ENCODE results near the gene ARRB1. TPM values are rescaled to one million over a fixed set of nuclear protein-coding genes. Genes with fewer than 3 reads are reported as not detected.
A peak's percentile ranks its signal among the peaks of the same experiment; 100 is the strongest.

The ARRB1 gene
- total and polyA plus RNA-seq, 2 of the 13 experiments (the other 11 are each of a cell fraction or from before 2014, with no cell fraction given), result 22.5 to 35.7 TPM

DNA sequence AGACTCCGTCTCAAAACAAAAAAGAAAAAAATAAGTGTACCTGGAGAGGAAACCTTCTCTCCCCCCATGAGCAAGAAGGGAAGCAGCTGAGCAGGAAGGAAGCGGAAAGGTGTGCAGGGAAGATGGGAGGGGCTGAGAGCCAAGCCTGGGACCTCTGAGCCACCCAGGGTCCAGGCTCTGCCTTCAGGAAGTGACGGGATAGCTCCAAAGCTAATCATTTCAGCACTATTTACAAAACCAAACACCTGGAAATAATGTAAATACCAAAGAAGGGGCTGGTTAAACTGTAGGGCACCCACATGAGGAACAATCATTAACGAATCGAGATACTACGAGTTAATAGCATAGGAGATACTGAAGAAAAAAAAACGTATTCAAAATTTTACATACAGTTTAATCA is 27.9 kb downstream of the ARRB1 start (continued):
- TF ChIP-seq, protein P1, sequence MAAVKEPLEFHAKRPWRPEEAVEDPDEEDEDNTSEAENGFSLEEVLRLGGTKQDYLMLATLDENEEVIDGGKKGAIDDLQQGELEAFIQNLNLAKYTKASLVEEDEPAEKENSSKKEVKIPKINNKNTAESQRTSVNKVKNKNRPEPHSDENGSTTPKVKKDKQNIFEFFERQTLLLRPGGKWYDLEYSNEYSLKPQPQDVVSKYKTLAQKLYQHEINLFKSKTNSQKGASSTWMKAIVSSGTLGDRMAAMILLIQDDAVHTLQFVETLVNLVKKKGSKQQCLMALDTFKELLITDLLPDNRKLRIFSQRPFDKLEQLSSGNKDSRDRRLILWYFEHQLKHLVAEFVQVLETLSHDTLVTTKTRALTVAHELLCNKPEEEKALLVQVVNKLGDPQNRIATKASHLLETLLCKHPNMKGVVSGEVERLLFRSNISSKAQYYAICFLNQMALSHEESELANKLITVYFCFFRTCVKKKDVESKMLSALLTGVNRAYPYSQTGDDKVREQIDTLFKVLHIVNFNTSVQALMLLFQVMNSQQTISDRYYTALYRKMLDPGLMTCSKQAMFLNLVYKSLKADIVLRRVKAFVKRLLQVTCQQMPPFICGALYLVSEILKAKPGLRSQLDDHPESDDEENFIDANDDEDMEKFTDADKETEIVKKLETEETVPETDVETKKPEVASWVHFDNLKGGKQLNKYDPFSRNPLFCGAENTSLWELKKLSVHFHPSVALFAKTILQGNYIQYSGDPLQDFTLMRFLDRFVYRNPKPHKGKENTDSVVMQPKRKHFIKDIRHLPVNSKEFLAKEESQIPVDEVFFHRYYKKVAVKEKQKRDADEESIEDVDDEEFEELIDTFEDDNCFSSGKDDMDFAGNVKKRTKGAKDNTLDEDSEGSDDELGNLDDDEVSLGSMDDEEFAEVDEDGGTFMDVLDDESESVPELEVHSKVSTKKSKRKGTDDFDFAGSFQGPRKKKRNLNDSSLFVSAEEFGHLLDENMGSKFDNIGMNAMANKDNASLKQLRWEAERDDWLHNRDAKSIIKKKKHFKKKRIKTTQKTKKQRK (IDR thresholded peaks at IDR 0.05; ENCODE audit: low read length), result no peak
- TF ChIP-seq, protein P2, sequence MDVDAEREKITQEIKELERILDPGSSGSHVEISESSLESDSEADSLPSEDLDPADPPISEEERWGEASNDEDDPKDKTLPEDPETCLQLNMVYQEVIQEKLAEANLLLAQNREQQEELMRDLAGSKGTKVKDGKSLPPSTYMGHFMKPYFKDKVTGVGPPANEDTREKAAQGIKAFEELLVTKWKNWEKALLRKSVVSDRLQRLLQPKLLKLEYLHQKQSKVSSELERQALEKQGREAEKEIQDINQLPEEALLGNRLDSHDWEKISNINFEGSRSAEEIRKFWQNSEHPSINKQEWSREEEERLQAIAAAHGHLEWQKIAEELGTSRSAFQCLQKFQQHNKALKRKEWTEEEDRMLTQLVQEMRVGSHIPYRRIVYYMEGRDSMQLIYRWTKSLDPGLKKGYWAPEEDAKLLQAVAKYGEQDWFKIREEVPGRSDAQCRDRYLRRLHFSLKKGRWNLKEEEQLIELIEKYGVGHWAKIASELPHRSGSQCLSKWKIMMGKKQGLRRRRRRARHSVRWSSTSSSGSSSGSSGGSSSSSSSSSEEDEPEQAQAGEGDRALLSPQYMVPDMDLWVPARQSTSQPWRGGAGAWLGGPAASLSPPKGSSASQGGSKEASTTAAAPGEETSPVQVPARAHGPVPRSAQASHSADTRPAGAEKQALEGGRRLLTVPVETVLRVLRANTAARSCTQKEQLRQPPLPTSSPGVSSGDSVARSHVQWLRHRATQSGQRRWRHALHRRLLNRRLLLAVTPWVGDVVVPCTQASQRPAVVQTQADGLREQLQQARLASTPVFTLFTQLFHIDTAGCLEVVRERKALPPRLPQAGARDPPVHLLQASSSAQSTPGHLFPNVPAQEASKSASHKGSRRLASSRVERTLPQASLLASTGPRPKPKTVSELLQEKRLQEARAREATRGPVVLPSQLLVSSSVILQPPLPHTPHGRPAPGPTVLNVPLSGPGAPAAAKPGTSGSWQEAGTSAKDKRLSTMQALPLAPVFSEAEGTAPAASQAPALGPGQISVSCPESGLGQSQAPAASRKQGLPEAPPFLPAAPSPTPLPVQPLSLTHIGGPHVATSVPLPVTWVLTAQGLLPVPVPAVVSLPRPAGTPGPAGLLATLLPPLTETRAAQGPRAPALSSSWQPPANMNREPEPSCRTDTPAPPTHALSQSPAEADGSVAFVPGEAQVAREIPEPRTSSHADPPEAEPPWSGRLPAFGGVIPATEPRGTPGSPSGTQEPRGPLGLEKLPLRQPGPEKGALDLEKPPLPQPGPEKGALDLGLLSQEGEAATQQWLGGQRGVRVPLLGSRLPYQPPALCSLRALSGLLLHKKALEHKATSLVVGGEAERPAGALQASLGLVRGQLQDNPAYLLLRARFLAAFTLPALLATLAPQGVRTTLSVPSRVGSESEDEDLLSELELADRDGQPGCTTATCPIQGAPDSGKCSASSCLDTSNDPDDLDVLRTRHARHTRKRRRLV (CRISPR knock-in tag; IDR thresholded peaks at IDR 0.05), result 0 out of 2 replicates have a peak, but pooled peaks have one; percentile 38
- TF ChIP-seq RNF2 (conservative IDR thresholded peaks at IDR 0.05; ENCODE audit: low read depth) (no peak), MIXL1 (CRISPR knock-in tag; IDR thresholded peaks at IDR 0.05) (peak; percentile 62), RARA (CRISPR knock-in tag; IDR thresholded peaks at IDR 0.05) (peak; percentile 24; the same call in 1 of the 2 replicates), NFYB (CRISPR knock-in tag; IDR thresholded peaks at IDR 0.05) (peak; percentile 46; the same call in 1 of the 2 replicates), ZNF749 (CRISPR knock-in tag; IDR thresholded peaks at IDR 0.05; ENCODE audit: borderline replicate concordance) (no peak), CREM (IDR thresholded peaks at IDR 0.05) (peak; percentile 48; the same call in 1 of the 2 replicates), CREM (CRISPR knock-in tag; IDR thresholded peaks at IDR 0.05) (no peak), SRSF1 (optimal IDR thresholded peaks at IDR 0.05; ENCODE audit: low read depth, low read length) (no peak), MEIS1 (CRISPR knock-in tag; IDR thresholded peaks at IDR 0.05; ENCODE audit: borderline replicate concordance) (no peak), RXRB (CRISPR knock-in tag; IDR thresholded peaks at IDR 0.05; ENCODE audit: borderline replicate concordance) (peak; percentile 56), NFE2 (CRISPR knock-in tag; IDR thresholded peaks at IDR 0.05) (no peak), ZNF317 (CRISPR knock-in tag; IDR thresholded peaks at IDR 0.05) (0 out of 2 replicates have a peak, but pooled peaks have one; percentile 59)
- TF ChIP-seq, protein P3, sequence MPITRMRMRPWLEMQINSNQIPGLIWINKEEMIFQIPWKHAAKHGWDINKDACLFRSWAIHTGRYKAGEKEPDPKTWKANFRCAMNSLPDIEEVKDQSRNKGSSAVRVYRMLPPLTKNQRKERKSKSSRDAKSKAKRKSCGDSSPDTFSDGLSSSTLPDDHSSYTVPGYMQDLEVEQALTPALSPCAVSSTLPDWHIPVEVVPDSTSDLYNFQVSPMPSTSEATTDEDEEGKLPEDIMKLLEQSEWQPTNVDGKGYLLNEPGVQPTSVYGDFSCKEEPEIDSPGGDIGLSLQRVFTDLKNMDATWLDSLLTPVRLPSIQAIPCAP (CRISPR knock-in tag; IDR thresholded peaks at IDR 0.05; ENCODE audit: low read depth), result no peak
- TF ChIP-seq, protein P4, sequence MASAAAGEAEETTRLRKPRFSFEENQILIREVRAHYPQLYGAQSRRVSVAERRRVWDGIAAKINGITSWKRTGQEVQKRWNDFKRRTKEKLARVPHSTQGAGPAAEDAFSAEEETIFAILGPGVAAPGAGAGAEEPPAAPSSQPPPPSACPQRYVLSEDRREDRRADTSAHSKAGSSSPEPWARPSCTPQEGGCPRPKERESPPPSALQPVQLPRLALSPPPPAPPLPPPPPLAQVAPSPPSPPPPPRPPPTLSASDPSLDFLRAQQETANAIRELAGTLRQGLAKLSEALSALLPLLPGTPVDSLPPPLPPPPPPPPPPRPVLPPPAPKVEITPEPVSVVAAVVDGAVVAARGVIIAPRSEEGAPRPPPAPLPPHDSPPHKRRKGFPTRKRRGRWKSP (CRISPR knock-in tag; IDR thresholded peaks at IDR 0.05), result no peak
- TF ChIP-seq, protein P5, sequence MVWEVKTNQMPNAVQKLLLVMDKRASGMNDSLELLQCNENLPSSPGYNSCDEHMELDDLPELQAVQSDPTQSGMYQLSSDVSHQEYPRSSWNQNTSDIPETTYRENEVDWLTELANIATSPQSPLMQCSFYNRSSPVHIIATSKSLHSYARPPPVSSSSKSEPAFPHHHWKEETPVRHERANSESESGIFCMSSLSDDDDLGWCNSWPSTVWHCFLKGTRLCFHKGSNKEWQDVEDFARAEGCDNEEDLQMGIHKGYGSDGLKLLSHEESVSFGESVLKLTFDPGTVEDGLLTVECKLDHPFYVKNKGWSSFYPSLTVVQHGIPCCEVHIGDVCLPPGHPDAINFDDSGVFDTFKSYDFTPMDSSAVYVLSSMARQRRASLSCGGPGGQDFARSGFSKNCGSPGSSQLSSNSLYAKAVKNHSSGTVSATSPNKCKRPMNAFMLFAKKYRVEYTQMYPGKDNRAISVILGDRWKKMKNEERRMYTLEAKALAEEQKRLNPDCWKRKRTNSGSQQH (CRISPR knock-in tag; IDR thresholded peaks at IDR 0.05; ENCODE audit: low read depth), result no peak
